Omental fat pad (tissue), 4 donors: ENCODE results near the gene HFM1. TPM values are rescaled to one million over a fixed set of nuclear protein-coding genes. Genes with fewer than 3 reads are reported as not detected.

ENCODE experiments used
- ATAC-seq: fragments of 150-250 bp; one replicate; pipeline ENCODE4 v1.9.1; 2016; ENCODE audit warnings: mild to moderate bottlenecking, moderate library complexity; ENCODE audit not compliant: low FRiP score
- DNase-seq: peaks from one replicate; pipeline ENCODE4 v3.0.0-alpha.2; 2019; ENCODE audit warnings: low spot score
- small RNA-seq: library from RNA; depleted of rRNA; stranded (forward); fragments of <200 nt; gene quantifications from one replicate; pipeline ENCODE3, GENCODE V24; 2016
- total RNA-seq, 4 donors: library from RNA; depleted of rRNA; stranded (reverse); fragments of >200 nt; gene quantifications; one replicate each; pipeline ENCODE4 v1.1.0, GENCODE V29; 2016
- TF ChIP-seq, protein P1 (sequence below), 3 donors: fragments of 450-650 bp; IDR thresholded peaks; one replicate each; pipeline ENCODE4 v1.5.1; 2016 to 2017; ENCODE audit warnings: antibody characterized with exemption in 3 of 3, mild to moderate bottlenecking in 3 of 3, moderate library complexity in 2 of 3

HFM1 gene
- total RNA-seq, 4 donors from 2014 or later, result 0.50 to 1.7 (median 0.78) TPM

DNA sequence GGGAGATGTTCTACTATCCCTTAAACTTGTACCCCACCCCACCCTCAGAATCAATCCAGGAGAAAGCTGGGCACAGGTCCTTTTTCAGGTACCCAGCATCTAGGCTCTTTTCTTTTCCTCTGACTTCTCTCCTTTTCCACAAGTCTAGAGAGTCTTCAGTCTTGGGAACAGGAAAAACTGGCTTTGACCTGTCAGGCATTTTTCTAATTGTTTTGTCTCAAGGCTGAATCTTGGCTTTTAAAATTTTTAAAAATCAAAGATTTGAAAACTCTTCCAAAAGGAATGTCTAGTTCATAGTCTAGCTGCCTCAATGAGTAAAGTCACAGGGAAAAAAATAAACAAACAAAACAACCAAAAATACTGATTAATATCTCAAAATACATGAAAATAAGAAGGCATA lies 161.5 kb downstream of the HFM1 start:
- ATAC-seq (no peak), DNase-seq (no peak)
- TF ChIP-seq, protein P1, sequence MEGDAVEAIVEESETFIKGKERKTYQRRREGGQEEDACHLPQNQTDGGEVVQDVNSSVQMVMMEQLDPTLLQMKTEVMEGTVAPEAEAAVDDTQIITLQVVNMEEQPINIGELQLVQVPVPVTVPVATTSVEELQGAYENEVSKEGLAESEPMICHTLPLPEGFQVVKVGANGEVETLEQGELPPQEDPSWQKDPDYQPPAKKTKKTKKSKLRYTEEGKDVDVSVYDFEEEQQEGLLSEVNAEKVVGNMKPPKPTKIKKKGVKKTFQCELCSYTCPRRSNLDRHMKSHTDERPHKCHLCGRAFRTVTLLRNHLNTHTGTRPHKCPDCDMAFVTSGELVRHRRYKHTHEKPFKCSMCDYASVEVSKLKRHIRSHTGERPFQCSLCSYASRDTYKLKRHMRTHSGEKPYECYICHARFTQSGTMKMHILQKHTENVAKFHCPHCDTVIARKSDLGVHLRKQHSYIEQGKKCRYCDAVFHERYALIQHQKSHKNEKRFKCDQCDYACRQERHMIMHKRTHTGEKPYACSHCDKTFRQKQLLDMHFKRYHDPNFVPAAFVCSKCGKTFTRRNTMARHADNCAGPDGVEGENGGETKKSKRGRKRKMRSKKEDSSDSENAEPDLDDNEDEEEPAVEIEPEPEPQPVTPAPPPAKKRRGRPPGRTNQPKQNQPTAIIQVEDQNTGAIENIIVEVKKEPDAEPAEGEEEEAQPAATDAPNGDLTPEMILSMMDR (IDR thresholded peaks at IDR 0.05), result no peak

DNA sequence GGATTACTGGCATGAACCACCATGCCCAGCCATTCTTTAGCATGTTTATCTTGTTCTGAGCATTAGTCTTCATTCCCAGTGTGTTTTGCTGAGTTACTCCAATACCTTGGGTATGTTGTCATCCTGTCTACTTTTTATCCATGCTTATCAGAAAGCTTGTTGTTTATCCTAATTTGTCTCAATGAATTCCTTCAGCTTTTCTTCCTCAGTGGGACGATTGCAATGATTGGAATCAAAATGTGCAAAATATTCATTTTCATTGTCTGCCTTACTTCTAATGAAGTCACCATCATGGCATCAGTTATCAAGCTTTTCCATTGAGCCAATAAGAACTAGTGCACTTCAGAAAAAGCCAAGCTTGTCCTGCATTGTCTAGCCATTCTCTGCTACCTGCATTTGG lies 170.5 kb downstream of the HFM1 start:
- TF ChIP-seq, protein P1 (IDR thresholded peaks at IDR 0.05), result no peak
- ATAC-seq, result no peak
- DNase-seq, result no peak

DNA sequence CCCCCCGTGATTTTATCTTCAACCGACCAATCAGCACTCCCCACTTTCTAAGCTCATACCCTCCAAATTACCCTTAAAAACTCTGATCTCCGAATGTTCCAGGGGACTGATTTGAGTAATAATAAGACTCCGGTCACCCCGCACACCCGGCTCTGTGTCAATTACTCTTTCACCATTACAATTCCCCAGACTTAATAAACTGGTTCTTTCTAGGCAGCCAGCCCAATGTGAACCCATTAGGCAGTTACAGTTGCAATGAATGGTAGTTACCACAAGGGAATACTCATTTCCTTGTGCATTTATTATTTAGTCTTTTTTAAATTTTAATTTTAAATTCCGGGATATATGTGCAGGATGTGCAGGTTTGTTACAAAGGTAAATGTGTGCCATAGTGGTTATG lies 177.9 kb downstream of the HFM1 start:
- DNase-seq (no peak), ATAC-seq (no peak)
- TF ChIP-seq, protein P1 (IDR thresholded peaks at IDR 0.05), result no peak

DNA sequence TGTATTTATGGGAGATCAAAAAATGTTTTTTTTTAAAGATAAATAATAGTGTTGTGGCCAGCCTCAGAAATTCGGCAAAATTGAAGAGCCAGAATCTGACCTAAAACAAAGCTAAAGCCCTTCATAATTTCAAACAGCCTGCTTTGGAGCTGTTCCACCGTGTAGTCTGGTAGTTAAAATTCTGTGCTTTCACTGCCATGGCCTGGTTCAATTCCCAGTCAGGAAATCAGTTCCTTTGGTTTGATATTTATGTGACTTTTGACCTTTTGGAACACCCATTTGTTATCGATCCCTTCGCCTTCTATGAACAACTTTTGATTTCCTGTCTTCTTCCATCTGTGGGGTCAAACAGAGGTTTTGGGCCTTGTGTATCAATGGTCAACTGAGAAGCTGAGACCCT lies 179.8 kb downstream of the HFM1 start:
- TF ChIP-seq, protein P1 (IDR thresholded peaks at IDR 0.05), result no peak
- no peak for ATAC-seq

DNA sequence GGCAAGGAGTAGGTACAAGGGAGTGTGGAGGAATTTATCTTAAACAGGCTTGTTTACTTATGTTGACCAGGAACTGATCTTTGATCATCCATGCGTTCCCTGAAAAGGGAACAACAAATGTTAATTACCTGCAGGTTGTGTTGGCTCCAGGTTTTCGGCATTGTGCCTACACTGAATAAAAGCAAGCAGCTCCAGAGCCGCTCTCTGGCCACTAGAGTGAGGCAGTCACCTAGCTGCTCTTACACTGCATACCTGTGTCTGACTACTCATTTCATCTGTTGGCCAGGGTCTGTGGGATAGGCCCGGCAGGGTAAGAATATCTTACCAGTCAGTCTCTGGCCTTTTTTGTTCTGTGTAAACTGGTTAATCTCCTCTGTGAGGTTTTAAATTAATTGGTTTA lies 183.6 kb downstream of the HFM1 start:
- TF ChIP-seq, protein P1 (IDR thresholded peaks at IDR 0.05), result no peak
- ATAC-seq (no peak), DNase-seq (no peak)

More for the DNA sequence above, 179.8 kb downstream of the HFM1 start:
- no peak for DNase-seq

DNA sequence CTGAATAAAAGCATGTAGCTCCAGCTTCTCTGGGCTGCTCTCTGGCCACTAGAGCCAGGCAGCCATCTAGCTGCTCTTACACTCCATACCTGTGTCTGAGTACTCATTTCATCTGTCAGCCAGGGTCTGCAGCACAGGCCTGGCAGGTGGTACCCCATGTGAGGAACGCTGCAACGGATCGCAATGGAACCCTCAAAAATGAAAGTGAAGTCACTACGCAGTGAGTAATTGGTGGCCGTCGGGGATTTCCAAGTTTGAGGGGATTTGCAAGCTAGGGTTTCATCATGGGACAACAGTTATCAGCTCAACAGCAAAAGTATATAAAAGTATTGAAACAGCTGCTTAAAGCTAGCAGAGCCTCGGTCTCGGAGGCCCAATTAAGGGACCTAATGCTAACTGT lies 186.7 kb downstream of the HFM1 start:
- ATAC-seq (no peak), DNase-seq (no peak)
- TF ChIP-seq, protein P1 (IDR thresholded peaks at IDR 0.05), result no peak

Small RNAs within 50 kb of the gene (small RNA-seq; reads per million reads assigned to genes)
- not detected for gene RF00019

Other genes starting within 250 kb of the HFM1 start
- 1 to 10 TPM; 1.4 to 4.1 (median 2.4) TPM for gene CDC7, start 96.0 kb upstream of the HFM1 start, total RNA-seq